ENCODE data around the gene ABO.

Gene ABO

GRCh38 chr9:133225171-133226011, 49.6 kb downstream of the ABO start:
- TF ChIP-seq ZBTB7A (IDR thresholded peaks at IDR 0.05; ENCODE audit: low read depth) (no peak), TEAD4 (IDR thresholded peaks at IDR 0.05) (no peak), RAD21 (IDR thresholded peaks at IDR 0.05; ENCODE audit: low read depth) (no peak), CREB1 (IDR thresholded peaks at IDR 0.05; ENCODE audit: low read depth) (no peak), USF1 (IDR thresholded peaks at IDR 0.05) (no peak), CEBPB (IDR thresholded peaks at IDR 0.05) (no peak), NFIC (IDR thresholded peaks at IDR 0.05) (no peak)
- TF ChIP-seq, protein P1, sequence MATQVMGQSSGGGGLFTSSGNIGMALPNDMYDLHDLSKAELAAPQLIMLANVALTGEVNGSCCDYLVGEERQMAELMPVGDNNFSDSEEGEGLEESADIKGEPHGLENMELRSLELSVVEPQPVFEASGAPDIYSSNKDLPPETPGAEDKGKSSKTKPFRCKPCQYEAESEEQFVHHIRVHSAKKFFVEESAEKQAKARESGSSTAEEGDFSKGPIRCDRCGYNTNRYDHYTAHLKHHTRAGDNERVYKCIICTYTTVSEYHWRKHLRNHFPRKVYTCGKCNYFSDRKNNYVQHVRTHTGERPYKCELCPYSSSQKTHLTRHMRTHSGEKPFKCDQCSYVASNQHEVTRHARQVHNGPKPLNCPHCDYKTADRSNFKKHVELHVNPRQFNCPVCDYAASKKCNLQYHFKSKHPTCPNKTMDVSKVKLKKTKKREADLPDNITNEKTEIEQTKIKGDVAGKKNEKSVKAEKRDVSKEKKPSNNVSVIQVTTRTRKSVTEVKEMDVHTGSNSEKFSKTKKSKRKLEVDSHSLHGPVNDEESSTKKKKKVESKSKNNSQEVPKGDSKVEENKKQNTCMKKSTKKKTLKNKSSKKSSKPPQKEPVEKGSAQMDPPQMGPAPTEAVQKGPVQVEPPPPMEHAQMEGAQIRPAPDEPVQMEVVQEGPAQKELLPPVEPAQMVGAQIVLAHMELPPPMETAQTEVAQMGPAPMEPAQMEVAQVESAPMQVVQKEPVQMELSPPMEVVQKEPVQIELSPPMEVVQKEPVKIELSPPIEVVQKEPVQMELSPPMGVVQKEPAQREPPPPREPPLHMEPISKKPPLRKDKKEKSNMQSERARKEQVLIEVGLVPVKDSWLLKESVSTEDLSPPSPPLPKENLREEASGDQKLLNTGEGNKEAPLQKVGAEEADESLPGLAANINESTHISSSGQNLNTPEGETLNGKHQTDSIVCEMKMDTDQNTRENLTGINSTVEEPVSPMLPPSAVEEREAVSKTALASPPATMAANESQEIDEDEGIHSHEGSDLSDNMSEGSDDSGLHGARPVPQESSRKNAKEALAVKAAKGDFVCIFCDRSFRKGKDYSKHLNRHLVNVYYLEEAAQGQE (IDR thresholded peaks at IDR 0.05; ENCODE audit: low read depth), result no peak
- TF ChIP-seq, protein P2, sequence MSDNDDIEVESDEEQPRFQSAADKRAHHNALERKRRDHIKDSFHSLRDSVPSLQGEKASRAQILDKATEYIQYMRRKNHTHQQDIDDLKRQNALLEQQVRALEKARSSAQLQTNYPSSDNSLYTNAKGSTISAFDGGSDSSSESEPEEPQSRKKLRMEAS (IDR thresholded peaks at IDR 0.05), result no peak

DNA sequence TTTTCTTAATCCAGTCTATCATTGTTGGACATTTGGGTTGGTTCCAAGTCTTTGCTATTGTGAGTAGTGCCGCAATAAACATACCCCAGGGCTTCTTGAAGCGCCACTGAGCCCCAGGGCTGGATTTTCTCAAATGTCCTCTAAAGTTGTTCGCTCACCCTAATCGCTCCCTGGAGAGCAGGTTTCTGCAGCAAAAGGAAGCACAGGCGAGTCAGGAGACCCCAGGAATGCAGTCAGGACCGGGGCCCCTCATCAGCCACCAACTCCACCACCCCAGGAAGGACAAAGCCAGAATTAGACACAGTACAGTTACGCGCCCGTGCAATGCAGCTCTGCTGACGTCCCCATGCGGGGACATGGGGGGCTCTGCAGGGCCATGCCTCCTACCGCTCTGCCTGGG, 50.2 kb downstream of the ABO start:
- no peak for TF ChIP-seq YY1 (IDR thresholded peaks at IDR 0.05; ENCODE audit: low read depth)
- no peak for TF ChIP-seq ZBTB7A (IDR thresholded peaks at IDR 0.05; ENCODE audit: low read depth)
- no peak for TF ChIP-seq TEAD4 (IDR thresholded peaks at IDR 0.05)
- TF ChIP-seq, protein P2 (IDR thresholded peaks at IDR 0.05), result no peak
- TF ChIP-seq USF1 (IDR thresholded peaks at IDR 0.05), result no peak
- no peak for TF ChIP-seq EGR1 (IDR thresholded peaks at IDR 0.05)

- TF ChIP-seq FOXM1 (IDR thresholded peaks at IDR 0.05; ENCODE audit: borderline replicate concordance, low read depth), result no peak
- TF ChIP-seq, protein P2 (IDR thresholded peaks at IDR 0.05), result no peak
- no peak for TF ChIP-seq CREB1 (IDR thresholded peaks at IDR 0.05; ENCODE audit: low read depth)
- TF ChIP-seq, protein P1 (IDR thresholded peaks at IDR 0.05; ENCODE audit: low read depth), result no peak
- no peak for TF ChIP-seq CEBPB (IDR thresholded peaks at IDR 0.05)
- TF ChIP-seq YY1 (IDR thresholded peaks at IDR 0.05; ENCODE audit: low read depth), result no peak
- TF ChIP-seq NFIC (IDR thresholded peaks at IDR 0.05), result no peak
Measured at GRCh38 chr9:133221177-133221809, 53.7 kb downstream of the ABO start.

DNA sequence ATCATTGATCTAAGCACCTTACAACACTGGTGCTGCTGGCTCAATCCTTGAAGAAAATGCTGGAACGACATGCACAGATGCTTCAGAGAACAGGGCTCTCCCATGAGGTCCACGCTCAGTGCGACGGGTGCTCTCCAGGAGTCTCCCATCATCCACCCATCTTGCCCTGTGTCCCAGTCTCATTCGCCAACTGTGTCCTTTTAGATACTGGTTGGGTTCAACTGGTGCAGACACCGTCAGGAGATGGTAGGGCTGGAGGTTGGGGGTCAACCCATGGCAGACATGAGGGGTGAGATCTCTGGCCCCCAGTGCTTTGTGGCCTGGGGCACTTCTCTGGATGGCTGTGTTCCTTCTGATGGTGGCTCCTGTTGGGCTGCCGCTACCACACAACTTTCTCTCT, 64.4 kb downstream of the ABO start:
- TF ChIP-seq USF1 (IDR thresholded peaks at IDR 0.05) (no peak), CEBPB (IDR thresholded peaks at IDR 0.05) (no peak), CREB1 (IDR thresholded peaks at IDR 0.05; ENCODE audit: low read depth) (no peak), RAD21 (IDR thresholded peaks at IDR 0.05; ENCODE audit: low read depth) (no peak), YY1 (IDR thresholded peaks at IDR 0.05; ENCODE audit: low read depth) (no peak)
- TF ChIP-seq, protein P1 (IDR thresholded peaks at IDR 0.05; ENCODE audit: low read depth), result no peak
